WERI-Rb-1 (cell line): Measurements from ENCODE around the gene G3BP1.

Experiments
- DNase-seq: peaks from one replicate; pipeline ENCODE4 v3.0.0-alpha.2; 2020
- H3K27ac ChIP-seq: fragments of 250-450 bp; sonication (Bioruptor Pico); 2 replicates; pipeline ENCODE4 v1.5.1; 2020; ENCODE audit warnings: mild to moderate bottlenecking, moderate library complexity
- H3K27me3 ChIP-seq: fragments of 250-450 bp; sonication (Bioruptor Pico); 2 replicates; pipeline ENCODE4 v1.5.1; 2021; ENCODE audit warnings: mild to moderate bottlenecking, low read depth, moderate library complexity; ENCODE audit not compliant: insufficient read depth, severe bottlenecking
- H3K36me3 ChIP-seq: fragments of 250-450 bp; sonication (Bioruptor Pico); 2 replicates; pipeline ENCODE4 v1.5.1; 2020; ENCODE audit warnings: mild to moderate bottlenecking, moderate library complexity
- H3K4me3 ChIP-seq: 2 replicates; pipeline ENCODE4 v1.5.1; 2011; ENCODE audit warnings: low read depth, mild to moderate bottlenecking, control low read depth, low read length
- H3K9me3 ChIP-seq: fragments of 250-450 bp; sonication (Bioruptor Pico); 2 replicates; pipeline ENCODE4 v1.5.1; 2021; ENCODE audit warnings: mild to moderate bottlenecking, moderate library complexity; ENCODE audit not compliant: severe bottlenecking
- TF ChIP-seq, protein P1 (sequence below): IDR thresholded peaks from 2 replicates; pipeline ENCODE4 v1.5.1; 2011; ENCODE audit warnings: low read depth, mild to moderate bottlenecking, control low read depth, inconsistent platforms, low read length

G3BP1 gene

DNA sequence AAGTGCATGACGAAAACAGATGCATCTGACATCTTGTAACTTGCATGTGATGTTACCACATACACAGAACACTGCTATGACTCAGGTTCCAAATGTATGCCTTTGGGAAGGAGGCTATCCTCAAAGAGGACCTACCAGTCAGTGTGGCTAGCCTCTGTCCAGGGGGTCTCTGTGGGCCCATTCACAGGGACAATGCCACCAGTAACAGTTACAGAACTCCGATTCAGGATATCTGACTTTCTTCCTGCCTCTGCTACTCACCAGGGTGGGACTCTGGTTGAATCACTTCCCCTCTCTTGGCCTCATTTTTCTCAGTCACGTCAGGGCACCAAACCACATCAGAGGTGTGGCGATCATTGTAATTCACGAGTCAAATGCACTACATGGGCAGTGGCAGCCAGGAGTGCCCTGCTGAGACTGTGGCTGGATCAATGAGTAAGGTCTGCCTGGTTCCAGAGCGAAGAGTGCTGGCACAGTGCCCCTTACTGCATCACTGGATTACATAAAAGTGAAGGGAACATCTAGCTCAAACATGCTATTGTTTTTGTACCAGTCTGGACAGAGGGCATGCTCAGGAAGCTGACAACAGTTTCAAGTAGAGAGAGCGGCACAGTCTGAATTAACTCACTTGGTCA is 26.6 kb upstream of the G3BP1 start:
- no peaks in the 10 kb centered on the region for H3K27me3 ChIP-seq
- H3K27ac ChIP-seq: no peak overlapping the region
- TF ChIP-seq, protein P1, sequence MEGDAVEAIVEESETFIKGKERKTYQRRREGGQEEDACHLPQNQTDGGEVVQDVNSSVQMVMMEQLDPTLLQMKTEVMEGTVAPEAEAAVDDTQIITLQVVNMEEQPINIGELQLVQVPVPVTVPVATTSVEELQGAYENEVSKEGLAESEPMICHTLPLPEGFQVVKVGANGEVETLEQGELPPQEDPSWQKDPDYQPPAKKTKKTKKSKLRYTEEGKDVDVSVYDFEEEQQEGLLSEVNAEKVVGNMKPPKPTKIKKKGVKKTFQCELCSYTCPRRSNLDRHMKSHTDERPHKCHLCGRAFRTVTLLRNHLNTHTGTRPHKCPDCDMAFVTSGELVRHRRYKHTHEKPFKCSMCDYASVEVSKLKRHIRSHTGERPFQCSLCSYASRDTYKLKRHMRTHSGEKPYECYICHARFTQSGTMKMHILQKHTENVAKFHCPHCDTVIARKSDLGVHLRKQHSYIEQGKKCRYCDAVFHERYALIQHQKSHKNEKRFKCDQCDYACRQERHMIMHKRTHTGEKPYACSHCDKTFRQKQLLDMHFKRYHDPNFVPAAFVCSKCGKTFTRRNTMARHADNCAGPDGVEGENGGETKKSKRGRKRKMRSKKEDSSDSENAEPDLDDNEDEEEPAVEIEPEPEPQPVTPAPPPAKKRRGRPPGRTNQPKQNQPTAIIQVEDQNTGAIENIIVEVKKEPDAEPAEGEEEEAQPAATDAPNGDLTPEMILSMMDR: no peak
- peaks cover 10% of the 10 kb centered on the region; the same call in 1 of the 2 replicates for H3K36me3 ChIP-seq
- H3K9me3 ChIP-seq: no peaks in the 10 kb centered on the region
- no peak overlapping the region for H3K4me3 ChIP-seq
- DNase-seq: no peak

- TF ChIP-seq, protein P1: no peak
- Histone ChIP-seq H3K36me3 (peaks cover 10% of the 10 kb centered on the region), H3K27me3 (no peaks in the 10 kb centered on the region), H3K27ac (no peak overlapping the region), H3K9me3 (no peaks in the 10 kb centered on the region), H3K4me3 (no peak overlapping the region)
- DNase-seq: no peak
Observed at GRCh38 chr5:151750121-151750520, 21.6 kb upstream of the G3BP1 start.

- Histone ChIP-seq H3K9me3 (no peaks in the 10 kb centered on the region), H3K27me3 (no peaks in the 10 kb centered on the region), H3K36me3 (peaks cover 5% of the 10 kb centered on the region), H3K4me3 (no peak overlapping the region), H3K27ac (no peak overlapping the region)
- TF ChIP-seq, protein P1: no peak
- no peak for DNase-seq
Observed at GRCh38 chr5:151751091-151751490, 20.7 kb upstream of the G3BP1 start.

GRCh38 chr5:151751593-151751992 is 20.2 kb upstream of the G3BP1 start:
- TF ChIP-seq, protein P1: no peak
- no peak for DNase-seq
- H3K4me3 ChIP-seq: no peak overlapping the region
- no peak overlapping the region for H3K27ac ChIP-seq
- H3K36me3 ChIP-seq: peaks cover 5% of the 10 kb centered on the region
- no peaks in the 10 kb centered on the region for H3K9me3 ChIP-seq
- H3K27me3 ChIP-seq: no peaks in the 10 kb centered on the region

DNA sequence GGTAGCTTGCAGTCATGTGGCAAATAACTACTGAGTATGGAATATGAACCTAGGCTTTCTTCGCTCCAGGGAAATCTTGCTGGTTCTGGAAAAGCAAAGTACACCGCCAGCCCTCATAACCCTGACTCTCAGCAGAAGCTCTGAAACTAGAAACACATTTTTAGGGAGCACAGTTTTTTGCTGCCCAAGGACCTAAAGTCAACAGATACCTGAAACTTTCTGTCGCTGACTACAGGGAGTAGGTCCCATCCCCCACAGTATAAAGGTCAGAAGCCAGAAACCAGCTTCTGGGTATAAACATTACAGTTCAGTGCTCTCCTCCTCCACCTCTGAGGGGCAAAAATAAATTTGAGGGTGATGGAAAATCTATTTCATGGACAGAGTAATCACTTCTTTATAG is 16.4 kb upstream of the G3BP1 start:
- TF ChIP-seq, protein P1: no peak
- DNase-seq: no peak
- Histone ChIP-seq H3K27ac (no peak overlapping the region), H3K4me3 (no peak overlapping the region), H3K9me3 (no peaks in the 10 kb centered on the region), H3K36me3 (peaks cover 5% of the 10 kb centered on the region), H3K27me3 (no peaks in the 10 kb centered on the region)
